IMR-90 (cell line): ENCODE data around the gene TMC3. TPM values are rescaled to one million over a fixed set of nuclear protein-coding genes. Genes with fewer than 3 reads are reported as not detected.

Experiments used
- ATAC-seq: fragments of 200-7000 bp; cut with Tn5 transposase; 2 replicates; pipeline ENCODE4 v1.9.1; 2020; ENCODE audit warnings: low read depth, mild to moderate bottlenecking, moderate library complexity
- BruUV-seq: library from RNA; stranded (reverse); fragments of 400-500 nt; replicated peaks from 2 replicates; lab custom pipeline; 2021; lab: Mats Ljungman, UMichigan
- CTCF ChIA-PET: fragments of 300-600 bp; formaldehyde crosslinking; extraction: SDS; loops from one replicate; lab custom pipeline; 2021; ENCODE audit warnings: antibody characterized with exemption; lab: Yijun Ruan, JAX
- POLR2A ChIA-PET: fragments of 300-600 bp; sonication (Branson Sonifier 250); formaldehyde crosslinking; loops from one replicate; lab custom pipeline; 2022; ENCODE audit warnings: antibody characterized with exemption; ENCODE audit not compliant: unreplicated experiment; lab: Charles Lee
- DNase-seq: peaks from one replicate; pipeline ENCODE4 v3.0.0; 2013
- H2AFZ ChIP-seq: replicated peaks from 2 replicates; pipeline ENCODE3; 2013; ENCODE audit warnings: low read length, mild to moderate bottlenecking; ENCODE audit not compliant: poor library complexity
- H2AK5ac ChIP-seq: 2 replicates; pipeline ENCODE4 v1.6.1; 2013; ENCODE audit warnings: low read depth, low read length, inconsistent platforms
- H2AK9ac ChIP-seq: replicated peaks from 2 replicates; pipeline ENCODE3; 2013; ENCODE audit warnings: mild to moderate bottlenecking, low read depth, low read length, moderate library complexity; ENCODE audit not compliant: poor library complexity
- H2BK120ac ChIP-seq: 2 replicates; pipeline ENCODE4 v1.6.1; 2013; ENCODE audit warnings: low read depth, low read length, inconsistent platforms
- H2BK15ac ChIP-seq: 3 replicates; pipeline ENCODE4 v1.6.1; 2013; ENCODE audit warnings: low read depth, low read length, inconsistent platforms
- H2BK20ac ChIP-seq: 2 replicates; pipeline ENCODE4 v1.6.1; 2013; ENCODE audit warnings: low read depth, mild to moderate bottlenecking, inconsistent platforms, low read length, moderate library complexity
- H2BK5ac ChIP-seq: 2 replicates; pipeline ENCODE4 v1.6.1; 2013; ENCODE audit warnings: mild to moderate bottlenecking, low read depth, low read length, inconsistent platforms; ENCODE audit not compliant: poor library complexity, severe bottlenecking
- H3K14ac ChIP-seq: replicated peaks from 2 replicates; pipeline ENCODE4 v1.6.1; 2013; ENCODE audit warnings: low read depth, low read length, inconsistent platforms
- H3K18ac ChIP-seq: 2 replicates; pipeline ENCODE4 v1.6.1; 2013; ENCODE audit warnings: low read depth, low read length, control low read depth
- H3K23ac ChIP-seq: 2 replicates; pipeline ENCODE4 v1.6.1; 2013; ENCODE audit warnings: low read depth, low read length, inconsistent platforms
- H3K27ac ChIP-seq: 2 replicates; pipeline ENCODE4 v1.5.1; 2013; ENCODE audit warnings: mild to moderate bottlenecking, control low read depth, low read length; ENCODE audit not compliant: insufficient read depth
- H3K27me3 ChIP-seq: 2 replicates; pipeline ENCODE4 v1.6.1; 2013; ENCODE audit warnings: low read length; ENCODE audit not compliant: control insufficient read depth, insufficient read depth
- H3K36me3 ChIP-seq: 2 replicates; pipeline ENCODE4 v1.6.1; 2013; ENCODE audit warnings: low read length, mixed read lengths; ENCODE audit not compliant: control insufficient read depth, insufficient read depth
- H3K4ac ChIP-seq: 2 replicates; pipeline ENCODE4 v1.6.1; 2013; ENCODE audit warnings: low read depth, low read length, inconsistent platforms
- H3K4me1 ChIP-seq: 2 replicates; pipeline ENCODE4 v1.6.1; 2013; ENCODE audit warnings: low read length, mixed read lengths; ENCODE audit not compliant: control insufficient read depth, insufficient read depth
- H3K4me2 ChIP-seq: 2 replicates; pipeline ENCODE4 v1.6.1; 2013; ENCODE audit warnings: low read depth, mild to moderate bottlenecking, control low read depth, low read length, moderate library complexity
- H3K4me3 ChIP-seq: 2 replicates; pipeline ENCODE4 v1.5.1; 2013; ENCODE audit warnings: low read depth, mild to moderate bottlenecking, control low read depth, low read length, moderate library complexity; ENCODE audit not compliant: insufficient read depth
- H3K56ac ChIP-seq: 2 replicates; pipeline ENCODE4 v1.6.1; 2013; ENCODE audit warnings: low read length, inconsistent platforms; ENCODE audit not compliant: insufficient read depth; ENCODE audit errors: extremely low read depth
- H3K79me1 ChIP-seq, 2 experiments: 2 replicates each; pipeline ENCODE4 v1.6.1; 2013; ENCODE audit warnings: low read length in 2 of 2, inconsistent platforms in 1 of 2, low read depth in 1 of 2
- H3K9ac ChIP-seq: 2 replicates; pipeline ENCODE4 v1.6.1; 2013; ENCODE audit warnings: low read depth, low read length, control low read depth
- H3K9me1 ChIP-seq: 2 replicates; pipeline ENCODE4 v1.6.1; 2013; ENCODE audit warnings: low read length, inconsistent platforms; ENCODE audit not compliant: insufficient read depth
- H3K9me3 ChIP-seq: 2 replicates; pipeline ENCODE4 v1.6.1; 2013; ENCODE audit warnings: low read length; ENCODE audit not compliant: control insufficient read depth, insufficient read depth
- H4K20me1 ChIP-seq: 2 replicates; pipeline ENCODE4 v1.6.1; 2013; ENCODE audit warnings: low read length, inconsistent platforms; ENCODE audit not compliant: insufficient read depth
- H4K5ac ChIP-seq: 2 replicates; pipeline ENCODE4 v1.6.1; 2013; ENCODE audit warnings: mild to moderate bottlenecking, low read depth, low read length, control low read depth
- H4K8ac ChIP-seq, 2 experiments: 2 replicates each; pipeline ENCODE4 v1.6.1; 2013; ENCODE audit warnings: low read depth in 2 of 2, low read length in 2 of 2, control low read depth in 1 of 2, inconsistent platforms in 1 of 2
- H4K91ac ChIP-seq: 2 replicates; pipeline ENCODE4 v1.6.1; 2013; ENCODE audit warnings: low read depth, low read length, inconsistent platforms; ENCODE audit not compliant: insufficient read depth
- POLR2A ChIP-seq: IDR thresholded peaks from 2 replicates; pipeline ENCODE4 v1.6.1; 2012; ENCODE audit warnings: mild to moderate bottlenecking, low read depth, low read length
- RAD21 ChIP-seq: IDR thresholded peaks from 2 replicates; pipeline ENCODE4 v1.6.1; 2012; ENCODE audit warnings: low read length, improper control_type of control experiment
- RCOR1 ChIP-seq: IDR thresholded peaks from 2 replicates; pipeline ENCODE4 v1.6.1; 2012; ENCODE audit warnings: mild to moderate bottlenecking, low read length, improper control_type of control experiment; ENCODE audit not compliant: insufficient replicate concordance
- WGBS, 2 experiments: methylation state at CpG; one replicate each; pipeline versions ENCODE4 v1.1.5 to v1.1.7; 2013; ENCODE audit warnings: missing lambda C conversion rate in 2 of 2; ENCODE audit not compliant: insufficient read length in 1 of 2; ENCODE audit errors: extremely low coverage in 2 of 2; 5-methylcytosine and 5-hydroxymethylcytosine counted together
- dilution Hi-C: fragments of 300-500 bp; cut with HindIII; formaldehyde crosslinking; loops from one replicate; pipeline ENCODE4 v1.14.3; 2018; ENCODE audit warnings: low sequenced_read_pairs; ENCODE audit not compliant: unreplicated experiment
- in situ Hi-C: fragments of 300-500 bp; cut with MboI; formaldehyde crosslinking; loops from 3 replicates; pipeline ENCODE4 v1.14.3; 2019; ENCODE audit warnings: low sequenced_read_pairs, inconsistent platforms, mixed read lengths
- intact Hi-C: fragments of 100-400 bp; cut with micrococcal nuclease; formaldehyde crosslinking; loops from 2 replicates; pipeline ENCODE4 v1.10.0; 2022
- polyA plus RNA-seq, 3 experiments: library from polyadenylated mRNA; depleted of rRNA; stranded (reverse); fragments of >200 nt; gene quantifications; 2 replicates each; pipeline ENCODE4 v1.2.3, GENCODE V29; 2012; ENCODE audit warnings: low replicate concordance in 1 of 3
- total RNA-seq: library from RNA; depleted of rRNA; stranded (reverse); fragments of >200 nt; gene quantifications from 2 replicates; pipeline ENCODE4 v1.2.3, GENCODE V29; 2012

Gene TMC3
- total and polyA plus RNA-seq, 2 of the 4 experiments (the other 2 are of a cell fraction), result not detected

- dilution Hi-C loops, result no loop called here
- no peaks in the 10 kb centered on the region for H3K27me3 ChIP-seq
- no peak overlapping the region for H3K14ac ChIP-seq
- H3K9me1 ChIP-seq, result no peaks in the 10 kb centered on the region; the same call in none of the 2 replicates
- no TSS peak for BruUV-seq
- H3K9ac ChIP-seq, result no peak overlapping the region
- H4K5ac ChIP-seq, result no peak overlapping the region
- TF ChIP-seq RAD21 (no peak), RCOR1 (no peak), POLR2A (no peak)
- H3K4ac ChIP-seq, result no peak overlapping the region
- H3K9me3 ChIP-seq, result no peaks in the 10 kb centered on the region
- no peak for ATAC-seq
- H2BK20ac ChIP-seq, result no peak overlapping the region
- H3K27ac ChIP-seq, result no peak overlapping the region
- no peak overlapping the region for H2AK5ac ChIP-seq
- H2AFZ ChIP-seq, result no peak overlapping the region
- H2BK120ac ChIP-seq, result no peak overlapping the region
- intact Hi-C loops, result no loop called here
- no peak overlapping the region for H3K4me3 ChIP-seq
- no peak overlapping the region for H2BK5ac ChIP-seq
- WGBS, 2 experiments, result no CpG with 5 or more reads among the region's 6 CpGs
- no peak overlapping the region for H4K8ac ChIP-seq
- no peak overlapping the region for H3K4me2 ChIP-seq
- H3K36me3 ChIP-seq, result peaks cover 30% of the 10 kb centered on the region; the same call in 1 of the 2 replicates
- H3K4me1 ChIP-seq, result peaks cover 2% of the 10 kb centered on the region
- no peak overlapping the region for H2BK15ac ChIP-seq
- no peak for DNase-seq
- no peak overlapping the region for H3K23ac ChIP-seq
- no peaks in the 10 kb centered on the region for H4K20me1 ChIP-seq
- H3K79me1 ChIP-seq, result no peaks in the 10 kb centered on the region
- in situ Hi-C loops, result no loop called here
- H3K56ac ChIP-seq, result no peak overlapping the region
- POLR2A ChIA-PET, result no interaction called here
- no peak overlapping the region for H2AK9ac ChIP-seq
- H4K91ac ChIP-seq, result no peak overlapping the region
- no peak overlapping the region for H3K18ac ChIP-seq
- CTCF ChIA-PET, result interaction anchor here (0.7 kb wide), 1 partner anchor 1249 kb away, joined by 5 read pairs; no protein-coding TSS in a partner anchor
Measured at GRCh38 chr15:81302701-81303109, 71.3 kb downstream of the TMC3 start.
